Progenitor cell of endocrine pancreas (in vitro differentiated cells): Measurements from ENCODE around the gene ZNRF3. TPM values are rescaled to one million over a fixed set of nuclear protein-coding genes. Genes with fewer than 3 reads are reported as not detected.
"Not testable (repeated sequence)": the region's sequence is repeated elsewhere in the genome, so short reads cannot be mapped to it uniquely, and the experiment has no call there.

Experiments
- DNase-seq: peaks from one replicate; pipeline ENCODE4 v3.0.0; 2021; ENCODE audit warnings: low spot score; ENCODE audit not compliant: unreplicated experiment
- H3K27ac Mint-ChIP-seq: 2 replicates; pipeline ENCODE4 v1.8.0; 2021; ENCODE audit warnings: mild to moderate bottlenecking, moderate library complexity, mixed read lengths
- H3K27me3 Mint-ChIP-seq: 2 replicates; pipeline ENCODE4 v1.8.0; 2021; ENCODE audit warnings: mixed read lengths
- H3K36me3 Mint-ChIP-seq: 2 replicates; pipeline ENCODE4 v1.8.0; 2022; ENCODE audit warnings: mixed read lengths; ENCODE audit not compliant: insufficient read depth
- H3K4me1 Mint-ChIP-seq: 2 replicates; pipeline ENCODE4 v1.8.0; 2021; ENCODE audit warnings: low read depth, mixed read lengths
- H3K4me3 Mint-ChIP-seq: 2 replicates; pipeline ENCODE4 v1.8.0; 2021; ENCODE audit warnings: low read depth, mild to moderate bottlenecking, moderate library complexity, mixed read lengths
- H3K9me3 Mint-ChIP-seq: 2 replicates; pipeline ENCODE4 v1.8.0; 2021; ENCODE audit warnings: low read depth, mixed read lengths
- total RNA-seq: library from RNA; stranded (reverse); gene quantifications from 2 replicates; pipeline ENCODE4 v1.2.1, GENCODE V29; 2021
- TF ChIP-seq, protein P1 (sequence below): fragments of 200-600 bp; sonication (generic); IDR thresholded peaks from one replicate; pipeline ENCODE4 v1.5.0; 2021; ENCODE audit warnings: antibody characterized with exemption, mild to moderate bottlenecking; ENCODE audit not compliant: unreplicated experiment

The ZNRF3 gene
- total RNA-seq, 1 donor from 2014 or later, result 7.5 TPM

- H3K27ac Mint-ChIP-seq, result peak overlapping the region; percentile 15
- H3K4me1 Mint-ChIP-seq, result peaks cover 11% of the 10 kb centered on the region
- no peak for DNase-seq
- no peaks in the 10 kb centered on the region for H3K36me3 Mint-ChIP-seq
- TF ChIP-seq, protein P1, sequence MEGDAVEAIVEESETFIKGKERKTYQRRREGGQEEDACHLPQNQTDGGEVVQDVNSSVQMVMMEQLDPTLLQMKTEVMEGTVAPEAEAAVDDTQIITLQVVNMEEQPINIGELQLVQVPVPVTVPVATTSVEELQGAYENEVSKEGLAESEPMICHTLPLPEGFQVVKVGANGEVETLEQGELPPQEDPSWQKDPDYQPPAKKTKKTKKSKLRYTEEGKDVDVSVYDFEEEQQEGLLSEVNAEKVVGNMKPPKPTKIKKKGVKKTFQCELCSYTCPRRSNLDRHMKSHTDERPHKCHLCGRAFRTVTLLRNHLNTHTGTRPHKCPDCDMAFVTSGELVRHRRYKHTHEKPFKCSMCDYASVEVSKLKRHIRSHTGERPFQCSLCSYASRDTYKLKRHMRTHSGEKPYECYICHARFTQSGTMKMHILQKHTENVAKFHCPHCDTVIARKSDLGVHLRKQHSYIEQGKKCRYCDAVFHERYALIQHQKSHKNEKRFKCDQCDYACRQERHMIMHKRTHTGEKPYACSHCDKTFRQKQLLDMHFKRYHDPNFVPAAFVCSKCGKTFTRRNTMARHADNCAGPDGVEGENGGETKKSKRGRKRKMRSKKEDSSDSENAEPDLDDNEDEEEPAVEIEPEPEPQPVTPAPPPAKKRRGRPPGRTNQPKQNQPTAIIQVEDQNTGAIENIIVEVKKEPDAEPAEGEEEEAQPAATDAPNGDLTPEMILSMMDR, result no peak
- no peak overlapping the region for H3K4me3 Mint-ChIP-seq
- H3K9me3 Mint-ChIP-seq, result no peaks in the 10 kb centered on the region
- H3K27me3 Mint-ChIP-seq, result peaks cover 5% of the 10 kb centered on the region
These were observed 18.3 kb upstream of the ZNRF3 start for GRCh38 chr22:28864878-28865596.

DNA sequence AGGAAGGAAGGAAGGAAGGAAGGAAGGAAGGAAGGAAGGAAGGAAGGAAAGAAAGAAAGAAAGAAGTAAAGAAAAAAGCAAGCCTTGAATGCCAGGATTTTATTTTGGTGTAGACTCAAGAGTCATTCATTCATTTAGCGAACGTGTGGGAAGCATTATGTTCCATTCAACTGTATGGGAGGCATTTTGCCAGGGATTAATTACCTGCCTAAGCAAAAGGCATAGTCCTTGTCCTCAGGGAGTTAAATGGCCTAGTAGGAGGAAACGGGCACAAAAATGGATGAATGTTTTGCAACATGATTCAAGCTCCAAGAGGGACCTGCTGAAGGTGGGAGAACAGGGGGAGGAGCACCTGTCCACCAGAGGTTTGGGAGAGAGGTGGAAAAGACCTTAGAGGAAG is 16.2 kb upstream of the ZNRF3 start:
- no peak overlapping the region for H3K27ac Mint-ChIP-seq

GRCh38 chr22:28868389-28868788 is 15.0 kb upstream of the ZNRF3 start:
- peaks cover 11% of the 10 kb centered on the region for H3K4me1 Mint-ChIP-seq
- H3K4me3 Mint-ChIP-seq, H3K27ac Mint-ChIP-seq, DNase-seq, H3K36me3 Mint-ChIP-seq, H3K27me3 Mint-ChIP-seq, H3K9me3 Mint-ChIP-seq: not testable (repeated sequence)

More for the DNA sequence above, 16.2 kb upstream of the ZNRF3 start:
- peaks cover 5% of the 10 kb centered on the region for H3K27me3 Mint-ChIP-seq
- H3K4me3 Mint-ChIP-seq, result no peak overlapping the region
- TF ChIP-seq, protein P1, result no peak
- DNase-seq, result no peak
- H3K9me3 Mint-ChIP-seq, result no peaks in the 10 kb centered on the region
- no peaks in the 10 kb centered on the region for H3K36me3 Mint-ChIP-seq
- H3K4me1 Mint-ChIP-seq, result peaks cover 11% of the 10 kb centered on the region

DNA sequence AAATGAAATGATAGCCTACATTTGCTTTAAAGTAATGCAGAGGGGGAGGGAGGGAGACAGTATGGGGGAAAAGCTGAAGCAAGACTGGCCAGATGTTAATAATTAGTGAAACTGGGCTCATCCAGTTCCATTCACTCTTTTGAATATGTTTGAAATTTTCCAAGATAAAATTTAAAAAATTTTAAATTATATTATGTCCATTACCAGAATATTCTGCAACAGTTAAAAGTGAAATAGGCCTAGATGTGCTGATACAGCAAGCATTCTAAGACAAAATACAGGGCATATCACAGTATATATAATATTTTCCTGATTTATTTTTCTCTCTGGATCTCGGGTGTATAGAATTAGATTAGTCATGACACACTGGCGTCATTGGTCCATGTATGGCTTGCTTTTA is 13.6 kb upstream of the ZNRF3 start:
- TF ChIP-seq, protein P1, result no peak
- H3K9me3 Mint-ChIP-seq, result no peaks in the 10 kb centered on the region
- peaks cover 9% of the 10 kb centered on the region for H3K4me1 Mint-ChIP-seq

DNA sequence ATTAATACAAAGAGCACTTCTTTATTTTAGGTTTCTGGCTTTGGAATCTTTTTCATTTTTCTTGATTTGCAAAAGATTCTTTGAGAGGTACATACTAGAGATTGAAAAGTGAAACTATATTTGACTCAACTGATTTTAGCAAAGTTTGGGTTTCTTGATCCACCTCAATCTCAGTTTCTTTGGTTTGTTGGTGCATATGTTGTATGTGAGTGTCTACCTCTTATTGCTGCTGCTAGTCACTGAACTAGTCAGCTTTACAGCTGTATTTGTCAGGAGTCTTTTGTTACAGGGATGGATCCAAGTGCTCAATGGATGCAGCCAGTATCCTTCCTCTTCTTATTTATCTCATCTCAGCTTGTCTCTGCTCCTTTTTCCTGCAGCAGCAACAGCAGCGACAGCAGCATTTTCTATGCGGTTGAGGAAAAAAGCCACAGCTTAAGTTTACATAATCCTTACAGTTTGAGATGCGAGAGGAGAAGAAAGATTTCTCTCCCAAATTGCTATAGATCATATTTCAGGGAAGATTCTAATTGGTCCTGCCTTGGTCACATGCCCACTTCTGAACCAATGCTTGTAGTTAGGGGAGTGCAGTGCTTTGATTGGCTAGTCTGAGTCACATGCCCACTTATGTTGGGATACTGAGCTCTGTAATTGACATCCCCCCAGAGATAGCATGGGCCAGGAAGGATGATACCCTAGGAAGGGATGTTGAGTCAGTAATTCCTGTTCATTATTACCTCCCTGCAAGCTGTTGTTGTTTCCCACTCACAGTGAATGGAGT is 10.0 kb upstream of the ZNRF3 start:
- Mint-ChIP-seq H3K9me3 (no peaks in the 10 kb centered on the region), H3K4me3 (no peak overlapping the region), H3K4me1 (peaks cover 1% of the 10 kb centered on the region), H3K27me3 (no peaks in the 10 kb centered on the region), H3K27ac (no peak overlapping the region), H3K36me3 (no peaks in the 10 kb centered on the region)
- TF ChIP-seq, protein P1, result no peak
- no peak for DNase-seq

More for the DNA sequence above, 13.6 kb upstream of the ZNRF3 start:
- Mint-ChIP-seq H3K27ac (no peak overlapping the region), H3K36me3 (no peaks in the 10 kb centered on the region), H3K27me3 (peaks cover 5% of the 10 kb centered on the region), H3K4me3 (no peak overlapping the region)
- no peak for DNase-seq
